AG04449 (cell line): ENCODE data around the gene ITGB6.

Experiments used
- CTCF ChIA-PET: fragments of 350-600 bp; formaldehyde crosslinking; extraction: SDS; loops from one replicate; lab custom pipeline; 2021; ENCODE audit warnings: antibody characterized with exemption; lab: Yijun Ruan, JAX
- POLR2A ChIA-PET: fragments of 400-600, 350-600 bp; formaldehyde crosslinking; extraction: SDS; loops from one replicate; lab custom pipeline; 2020; ENCODE audit warnings: antibody characterized with exemption, inconsistent platforms; lab: Yijun Ruan, JAX
- DNase-seq: peaks from one replicate; pipeline ENCODE4 v3.0.0-alpha.2; 2010; ENCODE audit warnings: low read depth, low spot score
- H3K4me3 ChIP-seq: 2 replicates; pipeline ENCODE4 v1.5.1; 2011; ENCODE audit warnings: low read depth, mild to moderate bottlenecking, control low read depth, low read length
- TF ChIP-seq, protein P1 (sequence below): IDR thresholded peaks from one replicate; pipeline ENCODE4 v1.5.1; 2011; ENCODE audit warnings: mild to moderate bottlenecking, moderate library complexity, low read length, control low read depth, inconsistent platforms; ENCODE audit not compliant: insufficient read depth; ENCODE audit errors: missing control alignments

Gene ITGB6

DNA sequence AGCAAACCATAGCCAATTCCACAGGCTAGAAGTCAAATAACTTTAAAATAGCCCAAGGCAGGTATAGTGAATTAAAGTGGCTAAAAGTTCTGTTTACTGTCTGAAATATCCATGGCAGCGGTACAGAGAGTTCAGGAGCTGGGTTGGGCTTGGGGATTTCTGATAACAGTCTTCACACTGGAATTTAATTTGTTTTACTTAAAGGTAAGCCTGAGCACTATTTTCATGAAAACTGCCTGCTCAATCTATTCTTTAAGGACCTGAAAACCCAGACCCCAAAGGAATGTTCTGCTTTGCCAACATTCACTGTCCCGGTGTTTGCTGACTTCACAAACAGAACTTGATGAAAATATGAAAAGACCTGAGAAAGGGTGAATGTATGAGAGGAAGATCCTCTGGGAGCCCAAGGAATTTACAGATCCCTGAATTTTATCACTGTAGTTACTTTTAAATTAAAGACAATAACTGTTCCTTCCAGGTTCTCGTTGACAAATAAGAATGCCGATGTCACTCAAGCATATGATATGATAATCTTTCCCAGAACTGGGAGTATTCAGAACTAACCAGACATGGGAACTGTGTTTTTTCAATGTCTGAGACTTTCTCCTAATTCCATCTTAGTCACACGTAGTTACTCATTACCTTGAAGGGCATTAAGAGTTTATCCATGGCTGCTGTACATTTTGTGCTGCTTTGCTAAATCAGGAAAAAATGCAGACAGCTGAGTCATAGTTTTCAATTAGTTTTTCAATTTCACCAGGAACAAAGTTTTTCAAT lies 28.3 kb upstream of the ITGB6 start:
- POLR2A ChIA-PET = interaction anchor here (0.9 kb wide), 1 partner anchor 14 kb away, joined by 4 read pairs; no protein-coding TSS in a partner anchor

DNA sequence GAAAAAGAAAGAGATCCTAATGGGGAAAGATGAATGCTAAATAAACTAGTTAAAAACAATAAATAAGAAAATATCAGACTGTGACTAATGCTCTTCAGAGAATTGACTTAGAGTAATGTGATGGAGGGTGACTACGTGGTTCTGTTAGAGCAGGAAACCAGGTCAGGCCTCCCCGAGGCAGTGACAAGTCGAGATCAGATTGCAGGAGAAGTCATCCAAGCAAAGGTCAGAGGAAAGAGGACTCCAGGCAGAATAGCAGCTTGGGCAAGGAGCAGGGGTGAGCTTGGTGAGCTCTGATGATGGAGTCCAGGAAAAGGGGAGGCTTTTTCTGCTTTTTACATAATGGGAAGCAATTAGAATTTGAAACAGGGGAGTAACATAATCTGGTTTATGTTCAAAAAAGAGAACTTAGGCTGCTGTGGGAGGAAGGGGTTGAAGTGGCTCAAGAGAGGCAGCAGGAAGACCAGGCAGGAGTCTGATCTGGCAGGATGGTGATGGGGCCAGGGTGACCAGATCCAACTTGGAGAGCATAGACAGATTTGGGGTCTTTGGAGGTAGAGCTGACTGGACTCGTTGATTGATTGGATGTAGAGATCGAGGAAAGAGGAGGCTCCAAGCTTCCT lies 27.3 kb upstream of the ITGB6 start:
- DNase-seq = no peak
- H3K4me3 ChIP-seq = no peak overlapping the region
- TF ChIP-seq, protein P1, sequence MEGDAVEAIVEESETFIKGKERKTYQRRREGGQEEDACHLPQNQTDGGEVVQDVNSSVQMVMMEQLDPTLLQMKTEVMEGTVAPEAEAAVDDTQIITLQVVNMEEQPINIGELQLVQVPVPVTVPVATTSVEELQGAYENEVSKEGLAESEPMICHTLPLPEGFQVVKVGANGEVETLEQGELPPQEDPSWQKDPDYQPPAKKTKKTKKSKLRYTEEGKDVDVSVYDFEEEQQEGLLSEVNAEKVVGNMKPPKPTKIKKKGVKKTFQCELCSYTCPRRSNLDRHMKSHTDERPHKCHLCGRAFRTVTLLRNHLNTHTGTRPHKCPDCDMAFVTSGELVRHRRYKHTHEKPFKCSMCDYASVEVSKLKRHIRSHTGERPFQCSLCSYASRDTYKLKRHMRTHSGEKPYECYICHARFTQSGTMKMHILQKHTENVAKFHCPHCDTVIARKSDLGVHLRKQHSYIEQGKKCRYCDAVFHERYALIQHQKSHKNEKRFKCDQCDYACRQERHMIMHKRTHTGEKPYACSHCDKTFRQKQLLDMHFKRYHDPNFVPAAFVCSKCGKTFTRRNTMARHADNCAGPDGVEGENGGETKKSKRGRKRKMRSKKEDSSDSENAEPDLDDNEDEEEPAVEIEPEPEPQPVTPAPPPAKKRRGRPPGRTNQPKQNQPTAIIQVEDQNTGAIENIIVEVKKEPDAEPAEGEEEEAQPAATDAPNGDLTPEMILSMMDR = no peak
- ChIA-PET POLR2A (interaction anchor here (0.9 kb wide), 1 partner anchor 13 kb away, joined by 4 read pairs; no protein-coding TSS in a partner anchor), CTCF (interaction anchor here (0.6 to 4.0 kb wide), 9 partner anchors 10 to 743 kb away, joined by 3 to 26 read pairs (median 3); no protein-coding TSS in a partner anchor)

More for the DNA sequence above, 28.3 kb upstream of the ITGB6 start:
- TF ChIP-seq, protein P1 = no peak
- DNase-seq = no peak
- CTCF ChIA-PET = interaction anchor here (0.9 to 4.9 kb wide), 5 partner anchors 9 to 42 kb away, joined by 3 to 31 read pairs (median 3); no protein-coding TSS in a partner anchor
- H3K4me3 ChIP-seq = no peak overlapping the region

DNA sequence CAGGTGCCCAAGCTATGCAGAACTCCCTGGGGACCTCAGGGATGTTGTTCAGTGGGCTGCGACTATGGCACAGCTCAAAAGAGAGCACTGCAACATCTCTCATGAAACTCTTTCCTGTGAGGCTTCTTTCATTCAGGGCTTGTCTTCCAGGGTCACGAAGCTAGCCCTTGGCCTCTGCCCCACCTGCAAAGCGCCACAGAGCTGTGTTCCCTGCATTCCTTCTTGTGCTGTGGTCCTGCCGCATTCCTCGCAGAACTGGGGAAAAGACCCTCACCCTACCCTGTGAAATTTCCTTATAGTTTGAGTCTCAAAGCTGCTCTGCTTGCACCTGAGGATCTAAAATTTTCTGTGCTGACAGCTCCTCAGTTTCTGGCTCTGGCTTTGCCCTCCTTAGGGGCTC lies 26.3 kb upstream of the ITGB6 start:
- ChIA-PET POLR2A (interaction anchor here (0.8 kb wide), 1 partner anchor 26 kb away, joined by 3 read pairs; no protein-coding TSS in a partner anchor), CTCF (interaction anchor here (0.8 to 4.0 kb wide), 7 partner anchors 14 to 837 kb away, joined by 3 to 26 read pairs (median 4); no protein-coding TSS in a partner anchor)
- TF ChIP-seq, protein P1 = no peak

DNA sequence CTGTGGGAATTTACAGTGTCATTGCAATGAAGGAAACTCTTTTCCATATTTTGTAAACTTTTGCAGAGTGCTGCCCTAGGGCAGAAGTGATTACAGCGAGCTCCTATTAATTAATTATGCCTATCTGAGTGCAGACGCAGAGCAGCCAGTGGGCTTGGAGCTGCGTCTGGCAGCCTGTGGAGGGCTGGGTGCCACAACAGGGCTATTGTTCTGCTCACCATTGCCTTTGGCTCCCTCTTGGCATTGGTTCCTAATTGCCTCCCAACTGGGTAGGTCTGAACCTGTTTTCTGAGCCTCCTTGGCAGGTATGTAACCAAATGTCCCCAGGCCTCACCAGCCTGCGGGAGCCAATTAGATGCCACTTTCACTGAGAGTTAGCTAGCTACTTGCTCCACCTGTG lies 25.6 kb upstream of the ITGB6 start:
- no peak for DNase-seq
- TF ChIP-seq, protein P1 = no peak
- ChIA-PET POLR2A (interaction anchor here (0.8 to 2.1 kb wide), 2 partner anchors 11 to 27 kb away, joined by 3 to 7 read pairs; no protein-coding TSS in a partner anchor), CTCF (interaction anchor here (0.8 to 4.0 kb wide), 8 partner anchors 11 to 838 kb away, joined by 3 to 26 read pairs (median 4); no protein-coding TSS in a partner anchor)
- no peak overlapping the region for H3K4me3 ChIP-seq

More for the DNA sequence above, 26.3 kb upstream of the ITGB6 start:
- H3K4me3 ChIP-seq = no peak overlapping the region
- DNase-seq = no peak

DNA sequence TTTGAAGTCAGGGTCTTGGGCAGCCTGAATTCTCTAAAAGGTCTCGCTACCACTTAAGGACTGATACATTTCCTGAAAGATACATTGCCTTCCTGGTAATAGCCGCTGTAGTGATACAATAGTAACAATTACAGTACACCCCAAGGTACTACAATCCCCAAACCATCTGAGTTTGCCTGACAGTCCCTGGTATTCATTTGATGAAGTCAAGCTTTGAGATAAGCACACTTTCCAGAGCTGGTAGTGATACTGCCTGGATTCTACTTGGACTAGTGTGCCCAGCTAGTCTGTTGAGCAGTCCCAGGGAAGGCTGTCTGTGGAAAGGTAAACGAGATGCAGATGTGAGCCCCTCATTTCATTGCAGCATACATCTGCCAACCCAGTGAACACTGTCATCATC lies 24.4 kb upstream of the ITGB6 start:
- ChIA-PET POLR2A (interaction anchor here (0.9 to 2.1 kb wide), 3 partner anchors 10 to 45 kb away, joined by 3 to 7 read pairs (median 4); no protein-coding TSS in a partner anchor), CTCF (interaction anchor here (1.5 to 4.0 kb wide), 3 partner anchors 12 to 115 kb away, joined by 4 to 26 read pairs (median 8); no protein-coding TSS in a partner anchor)
- H3K4me3 ChIP-seq = no peak overlapping the region
- TF ChIP-seq, protein P1 = no peak
- DNase-seq = no peak
